SK-N-MC (cell line): ENCODE data around the gene WDSUB1.

ENCODE experiments used
- DNase-seq: peaks from one replicate; pipeline ENCODE4 v3.0.0-alpha.2; 2011; ENCODE audit warnings: low read depth, low spot score
- H3K27ac ChIP-seq: fragments of 200-600 bp; sonication (generic); 2 replicates; pipeline ENCODE4 v1.5.1; 2016; ENCODE audit warnings: mixed run types
- H3K36me3 ChIP-seq: fragments of 200-600 bp; sonication (generic); 2 replicates; pipeline ENCODE4 v1.6.1; 2017; ENCODE audit warnings: antibody characterized with exemption, low read length, mixed read lengths; ENCODE audit not compliant: insufficient read depth
- H3K4me3 ChIP-seq: fragments of 200-600 bp; sonication (generic); 2 replicates; pipeline ENCODE4 v1.5.1; 2016
- H3K9ac ChIP-seq: fragments of 200-600 bp; sonication (generic); 2 replicates; pipeline ENCODE4 v1.8.0; 2017; ENCODE audit warnings: mixed run types, mixed read lengths; ENCODE audit not compliant: insufficient read length
- H3K9me3 ChIP-seq: fragments of 200-600 bp; sonication (generic); 2 replicates; pipeline ENCODE4 v1.6.1; 2017; ENCODE audit warnings: low read depth, mild to moderate bottlenecking, antibody characterized with exemption, low read length, moderate library complexity, mixed read lengths
- EZH2 ChIP-seq: fragments of 200-600 bp; sonication (generic); IDR thresholded peaks from one replicate; pipeline ENCODE4 v1.6.1; 2017; ENCODE audit warnings: antibody characterized with exemption
- FOXP2 ChIP-seq: optimal IDR thresholded peaks from 2 replicates; pipeline ENCODE3; 2011; ENCODE audit warnings: mild to moderate bottlenecking, moderate library complexity; ENCODE audit not compliant: insufficient read depth; ENCODE audit errors: extremely low read length, control extremely low read depth
- POLR2AphosphoS5 ChIP-seq: IDR thresholded peaks from 2 replicates; pipeline ENCODE4 v1.6.1; 2012; ENCODE audit warnings: mild to moderate bottlenecking, low read depth, low read length, borderline replicate concordance

WDSUB1 gene

DNA sequence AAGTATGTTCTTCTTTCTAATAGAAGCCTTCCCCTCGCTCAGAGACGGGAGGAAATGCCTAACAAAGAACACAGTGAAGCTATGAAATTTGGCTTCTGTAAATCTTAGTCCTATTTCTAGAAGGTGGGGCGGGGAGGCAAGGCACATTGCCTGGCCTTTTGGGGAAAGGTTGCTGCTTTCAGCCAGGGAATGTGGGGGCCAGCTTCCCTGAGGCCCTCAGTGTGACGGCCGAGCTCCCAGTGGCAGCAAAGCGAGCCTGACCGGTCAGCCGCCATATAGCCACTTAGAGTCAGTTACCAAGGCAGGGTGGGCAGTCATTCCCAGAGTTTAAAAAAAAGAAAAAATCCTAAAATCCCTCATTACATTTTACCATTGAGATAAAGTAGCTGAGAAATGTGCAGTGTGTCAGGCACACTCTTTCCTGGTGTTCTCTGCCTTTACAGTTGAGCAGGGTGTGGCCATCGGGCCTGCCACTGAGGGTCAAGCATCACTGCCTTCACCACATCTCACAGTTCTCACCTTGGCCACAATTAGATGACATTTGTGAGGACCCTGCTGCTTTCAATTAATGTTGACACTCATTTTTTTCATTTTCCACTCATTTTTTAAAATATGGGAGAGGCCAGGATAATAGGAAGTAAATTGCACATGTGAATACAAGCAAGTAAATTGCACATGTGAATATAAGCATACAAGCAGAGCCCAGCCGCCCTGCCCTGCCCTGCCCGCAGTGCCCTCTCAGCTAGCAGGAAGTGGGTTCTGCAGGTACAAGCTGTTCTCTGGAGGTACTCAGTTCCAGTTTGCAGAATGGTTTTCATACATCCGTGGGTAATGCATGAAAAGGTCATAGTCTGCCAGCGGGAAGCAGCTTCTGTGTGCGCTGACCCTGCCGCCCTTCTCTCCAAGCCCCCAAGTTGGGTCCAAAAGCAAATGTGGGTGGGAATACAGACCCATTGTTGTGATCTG is 76.9 kb downstream of the WDSUB1 start:
- DNase-seq, result no peak
- Histone ChIP-seq H3K4me3 (no peak overlapping the region), H3K27ac (no peak overlapping the region), H3K9ac (no peak overlapping the region), H3K36me3 (no peaks in the 10 kb centered on the region), H3K9me3 (no peaks in the 10 kb centered on the region)
- no peak for TF ChIP-seq POLR2AphosphoS5
- no peak for TF ChIP-seq EZH2
- no peak for TF ChIP-seq FOXP2

- no peak for DNase-seq
- Histone ChIP-seq H3K27ac (no peak overlapping the region), H3K36me3 (no peaks in the 10 kb centered on the region), H3K9me3 (no peaks in the 10 kb centered on the region), H3K9ac (no peak overlapping the region), H3K4me3 (no peak overlapping the region)
- TF ChIP-seq FOXP2 (no peak), EZH2 (no peak), POLR2AphosphoS5 (no peak)
These were observed 78.1 kb downstream of the WDSUB1 start for GRCh38 chr2:159208438-159208837.

GRCh38 chr2:159206736-159207380 is 79.6 kb downstream of the WDSUB1 start:
- DNase-seq, result no peak
- Histone ChIP-seq H3K9me3 (no peaks in the 10 kb centered on the region), H3K36me3 (no peaks in the 10 kb centered on the region), H3K27ac (no peak overlapping the region), H3K9ac (no peak overlapping the region), H3K4me3 (no peak overlapping the region)
- TF ChIP-seq EZH2, result no peak

DNA sequence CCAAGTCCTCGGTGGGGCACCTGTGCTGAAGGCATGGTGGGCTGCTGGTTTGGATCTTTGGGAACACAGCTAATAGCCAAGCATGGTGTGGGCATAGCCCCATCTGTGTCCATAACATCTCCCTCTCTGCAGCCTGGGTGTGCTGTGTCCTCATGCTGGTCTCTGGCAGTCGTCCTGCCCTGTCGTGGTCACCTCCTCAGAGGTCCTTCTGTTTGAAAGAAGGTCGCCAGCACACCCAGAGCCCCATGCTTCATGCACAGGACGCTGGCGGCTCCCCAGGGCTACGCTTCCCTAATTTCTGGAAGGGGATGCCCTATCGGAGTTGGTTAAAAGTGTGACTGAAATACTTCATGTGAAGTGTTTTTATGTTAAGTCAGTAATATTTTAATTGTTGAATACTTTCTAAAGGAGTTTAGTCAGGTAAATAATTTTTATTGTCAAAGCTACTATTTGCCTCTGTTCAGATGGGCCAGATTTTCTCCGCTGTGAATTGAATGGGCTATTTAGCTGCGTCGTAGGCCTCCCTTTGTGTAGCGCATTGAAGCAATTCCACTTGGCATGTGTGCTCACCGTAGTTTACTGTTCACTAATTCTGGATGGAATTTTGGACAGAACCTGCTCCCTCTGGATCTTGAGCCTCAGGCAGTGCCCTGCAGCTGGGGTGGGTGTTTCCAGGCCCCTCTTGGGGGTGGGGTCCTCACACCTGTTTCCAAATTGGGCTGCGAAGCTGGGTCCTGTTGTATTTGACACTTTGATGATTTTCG is 81.9 kb downstream of the WDSUB1 start:
- Histone ChIP-seq H3K36me3 (no peaks in the 10 kb centered on the region), H3K27ac (no peak overlapping the region), H3K4me3 (no peak overlapping the region), H3K9ac (no peak overlapping the region), H3K9me3 (no peaks in the 10 kb centered on the region)
- DNase-seq, result no peak
- TF ChIP-seq FOXP2 (no peak), EZH2 (no peak), POLR2AphosphoS5 (no peak)

GRCh38 chr2:159202568-159203071 is 83.9 kb downstream of the WDSUB1 start:
- no peak for DNase-seq
- TF ChIP-seq EZH2 (no peak), POLR2AphosphoS5 (no peak), FOXP2 (no peak)
- Histone ChIP-seq H3K9me3 (no peaks in the 10 kb centered on the region), H3K36me3 (no peaks in the 10 kb centered on the region), H3K27ac (no peak overlapping the region), H3K9ac (no peak overlapping the region), H3K4me3 (no peak overlapping the region)

DNA sequence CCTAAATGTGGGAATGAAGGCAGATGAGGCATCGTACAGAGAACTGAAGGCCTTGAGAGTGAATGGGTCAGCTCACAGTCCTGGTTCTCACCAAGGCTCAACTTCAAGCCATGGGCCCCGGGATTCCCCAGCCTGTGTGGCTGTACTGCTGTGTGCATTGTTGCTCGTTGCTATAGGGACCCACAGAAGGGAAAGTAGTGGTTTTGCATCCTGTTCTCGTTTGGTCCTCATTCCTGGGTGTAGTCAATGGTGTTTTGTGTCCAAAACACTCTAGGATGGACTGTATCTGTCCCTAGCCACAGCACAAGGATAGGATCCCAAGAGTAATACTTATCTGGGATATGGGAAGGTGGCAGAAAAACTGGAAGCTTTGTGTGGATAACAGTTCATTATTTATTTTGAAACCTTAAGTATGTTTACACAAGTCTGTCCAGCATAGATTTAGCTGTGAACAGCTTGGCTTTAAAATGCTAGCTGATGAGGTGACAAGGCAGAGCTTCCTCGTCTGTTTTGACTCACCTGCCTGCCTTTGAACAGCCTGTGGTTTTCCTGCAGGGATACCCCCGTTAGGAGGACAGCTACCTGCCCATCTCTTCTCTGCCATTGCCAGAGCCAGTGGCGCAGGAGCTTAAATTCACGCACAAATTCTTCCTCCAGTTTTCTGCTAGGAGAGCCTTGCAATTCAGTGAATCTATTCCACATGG is 85.0 kb downstream of the WDSUB1 start:
- H3K27ac ChIP-seq, result no peak overlapping the region
- no peaks in the 10 kb centered on the region for H3K9me3 ChIP-seq
- H3K4me3 ChIP-seq, result no peak overlapping the region
- no peak for DNase-seq
- no peak for TF ChIP-seq EZH2
- no peak for TF ChIP-seq POLR2AphosphoS5
- no peak for TF ChIP-seq FOXP2
- H3K36me3 ChIP-seq, result no peaks in the 10 kb centered on the region; the same call in 1 of the 2 replicates
- H3K9ac ChIP-seq, result no peak overlapping the region

- H3K36me3 ChIP-seq, result no peaks in the 10 kb centered on the region; the same call in 1 of the 2 replicates
- TF ChIP-seq POLR2AphosphoS5 (no peak), FOXP2 (no peak), EZH2 (no peak)
These were observed 86.0 kb downstream of the WDSUB1 start for GRCh38 chr2:159200498-159200897.

GRCh38 chr2:159199761-159200465 is 86.6 kb downstream of the WDSUB1 start:
- DNase-seq, result no peak
- no peak for TF ChIP-seq EZH2
- no peak for TF ChIP-seq FOXP2
- no peak for TF ChIP-seq POLR2AphosphoS5
- no peaks in the 10 kb centered on the region; the same call in 1 of the 2 replicates for H3K36me3 ChIP-seq

More at GRCh38 chr2:159200498-159200897, 86.0 kb downstream of the WDSUB1 start:
- Histone ChIP-seq H3K27ac (no peak overlapping the region), H3K4me3 (no peak overlapping the region), H3K9ac (no peak overlapping the region), H3K9me3 (no peaks in the 10 kb centered on the region)
- DNase-seq, result no peak

More at GRCh38 chr2:159199761-159200465, 86.6 kb downstream of the WDSUB1 start:
- no peaks in the 10 kb centered on the region for H3K9me3 ChIP-seq
- H3K4me3 ChIP-seq, result no peak overlapping the region
- no peak overlapping the region for H3K27ac ChIP-seq
- no peak overlapping the region for H3K9ac ChIP-seq
